OCI-LY3 (cell line): Measurements from ENCODE around the gene ADAMTS10.

Source experiments
- EZH2phosphoT487 ChIP-seq: fragments of 200-600 bp; shearing (Covaris generic); IDR thresholded peaks from 2 replicates; pipeline ENCODE4 v1.6.1; 2018; ENCODE audit warnings: antibody characterized with exemption, mixed run types, low read depth
- TF ChIP-seq, protein P1 (sequence below): fragments of 200-600, 300-600 bp; sonication (generic); IDR thresholded peaks from 2 replicates; pipeline ENCODE4 v1.5.1; 2014; ENCODE audit warnings: antibody characterized with exemption, low read length, low read depth

DNA sequence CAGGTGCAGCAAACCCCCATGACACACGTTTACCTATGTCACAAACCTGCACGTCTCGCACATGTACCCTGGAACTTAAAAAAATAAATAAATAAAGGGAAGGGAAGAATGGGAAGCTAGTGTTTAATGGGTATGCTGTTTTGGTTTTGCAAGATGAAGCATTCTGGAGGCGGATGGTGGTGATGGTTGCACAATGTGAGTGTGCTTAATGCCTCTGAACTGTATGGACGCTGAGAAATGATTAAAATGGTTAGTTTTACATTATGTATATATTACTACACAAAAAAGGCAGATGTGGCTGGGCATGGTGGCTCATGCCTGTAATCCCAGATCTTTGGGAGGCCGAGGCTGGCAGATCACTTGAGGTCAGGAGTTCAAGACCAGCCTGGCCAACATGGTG, 37.7 kb upstream of the ADAMTS10 start:
- TF ChIP-seq EZH2phosphoT487: no peak
- TF ChIP-seq, protein P1, sequence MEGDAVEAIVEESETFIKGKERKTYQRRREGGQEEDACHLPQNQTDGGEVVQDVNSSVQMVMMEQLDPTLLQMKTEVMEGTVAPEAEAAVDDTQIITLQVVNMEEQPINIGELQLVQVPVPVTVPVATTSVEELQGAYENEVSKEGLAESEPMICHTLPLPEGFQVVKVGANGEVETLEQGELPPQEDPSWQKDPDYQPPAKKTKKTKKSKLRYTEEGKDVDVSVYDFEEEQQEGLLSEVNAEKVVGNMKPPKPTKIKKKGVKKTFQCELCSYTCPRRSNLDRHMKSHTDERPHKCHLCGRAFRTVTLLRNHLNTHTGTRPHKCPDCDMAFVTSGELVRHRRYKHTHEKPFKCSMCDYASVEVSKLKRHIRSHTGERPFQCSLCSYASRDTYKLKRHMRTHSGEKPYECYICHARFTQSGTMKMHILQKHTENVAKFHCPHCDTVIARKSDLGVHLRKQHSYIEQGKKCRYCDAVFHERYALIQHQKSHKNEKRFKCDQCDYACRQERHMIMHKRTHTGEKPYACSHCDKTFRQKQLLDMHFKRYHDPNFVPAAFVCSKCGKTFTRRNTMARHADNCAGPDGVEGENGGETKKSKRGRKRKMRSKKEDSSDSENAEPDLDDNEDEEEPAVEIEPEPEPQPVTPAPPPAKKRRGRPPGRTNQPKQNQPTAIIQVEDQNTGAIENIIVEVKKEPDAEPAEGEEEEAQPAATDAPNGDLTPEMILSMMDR: no peak
